Mesothelial cell of epicardium (in vitro differentiated cells): ENCODE measurements around the gene XRCC3. TPM values are rescaled to one million over a fixed set of nuclear protein-coding genes. Genes with fewer than 3 reads are reported as not detected.

Source experiments
- DNase-seq, 2 experiments: peaks; one replicate each; pipeline ENCODE4 v3.0.0; 2021; ENCODE audit warnings: low spot score in 2 of 2; ENCODE audit not compliant: unreplicated experiment in 2 of 2
- H3K27ac Mint-ChIP-seq: 2 replicates; pipeline ENCODE4 v1.8.0; 2021; ENCODE audit warnings: mixed read lengths
- H3K27me3 Mint-ChIP-seq: 2 replicates; pipeline ENCODE4 v1.8.0; 2021; ENCODE audit warnings: low read depth, mixed read lengths
- H3K36me3 Mint-ChIP-seq: 2 replicates; pipeline ENCODE4 v1.8.0; 2021; ENCODE audit warnings: mixed read lengths
- H3K4me1 Mint-ChIP-seq: 2 replicates; pipeline ENCODE4 v1.8.0; 2021; ENCODE audit warnings: mixed read lengths
- H3K4me3 Mint-ChIP-seq: 2 replicates; pipeline ENCODE4 v1.8.0; 2021; ENCODE audit warnings: mild to moderate bottlenecking, moderate library complexity, mixed read lengths
- H3K9me3 Mint-ChIP-seq: 2 replicates; pipeline ENCODE4 v1.8.0; 2021; ENCODE audit warnings: mixed read lengths
- CTCF ChIP-seq: fragments of 200-600 bp; sonication (generic); IDR thresholded peaks from one replicate; pipeline ENCODE4 v1.5.0; 2021; ENCODE audit warnings: antibody characterized with exemption; ENCODE audit not compliant: unreplicated experiment
- total RNA-seq: library from RNA; stranded (reverse); gene quantifications from 3 replicates; pipeline ENCODE4 v1.2.1, GENCODE V29; 2021

The XRCC3 gene
- total RNA-seq, 1 donor from 2014 or later: 19.7 TPM

GRCh38 chr14:103698380-103699260, 16.6 kb downstream of the XRCC3 start:
- Mint-ChIP-seq H3K9me3 (no peaks in the 10 kb centered on the region), H3K27me3 (no peaks in the 10 kb centered on the region), H3K4me1 (peaks cover 19% of the 10 kb centered on the region), H3K4me3 (no peak overlapping the region), H3K36me3 (peaks cover 15% of the 10 kb centered on the region), H3K27ac (no peak overlapping the region)
- TF ChIP-seq CTCF: no peak
- no peak for DNase-seq

DNA sequence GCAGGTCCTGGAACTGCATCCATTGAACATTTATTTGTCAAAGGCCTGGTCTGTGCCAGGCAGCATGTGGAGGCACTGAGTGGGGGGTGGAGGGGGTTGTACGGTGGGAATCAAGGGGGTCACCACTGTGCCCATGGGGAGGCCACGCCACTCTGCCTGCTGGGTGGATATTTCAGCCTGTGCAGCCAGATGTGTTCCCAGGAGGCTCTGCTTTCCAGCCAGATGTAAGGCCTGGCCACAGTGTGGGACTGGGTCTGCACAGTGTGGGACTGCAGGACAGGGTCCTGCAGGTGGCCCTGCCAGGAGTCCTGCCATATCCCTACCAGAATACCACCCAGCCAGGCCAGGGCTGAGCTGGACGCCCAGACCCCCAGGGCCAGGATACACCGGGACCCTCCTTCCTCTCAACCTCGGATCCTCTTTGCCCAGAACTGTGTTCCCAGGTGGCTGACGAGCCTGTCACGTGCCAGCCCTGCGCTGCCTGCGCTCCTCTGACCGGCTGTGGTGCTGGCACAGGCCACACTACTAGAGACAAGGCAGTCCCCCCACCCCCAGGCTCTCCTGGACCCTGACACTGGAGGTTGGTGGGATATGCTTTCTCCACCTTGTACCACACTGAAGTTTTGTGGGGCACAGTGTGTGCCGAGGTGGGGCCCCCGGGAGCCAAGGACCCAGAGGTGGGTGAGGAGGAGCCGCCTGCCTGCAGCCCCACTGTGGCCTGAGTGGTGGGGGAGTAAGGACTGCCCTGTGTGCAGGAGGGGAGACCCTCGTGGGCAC, 17.5 kb downstream of the XRCC3 start:
- peaks cover 19% of the 10 kb centered on the region for H3K4me1 Mint-ChIP-seq
- H3K4me3 Mint-ChIP-seq: no peak overlapping the region

GRCh38 chr14:103697206-103697602, 18.0 kb downstream of the XRCC3 start:
- TF ChIP-seq CTCF: no peak
- Mint-ChIP-seq H3K36me3 (peaks cover 6% of the 10 kb centered on the region), H3K4me1 (peaks cover 19% of the 10 kb centered on the region), H3K9me3 (no peaks in the 10 kb centered on the region), H3K27me3 (no peaks in the 10 kb centered on the region), H3K4me3 (no peak overlapping the region), H3K27ac (peak overlapping the region; percentile 86)
- DNase-seq: no peak

More for the DNA sequence above, 17.5 kb downstream of the XRCC3 start:
- no peaks in the 10 kb centered on the region for H3K27me3 Mint-ChIP-seq
- no peak for TF ChIP-seq CTCF
- no peak for DNase-seq
- no peaks in the 10 kb centered on the region for H3K9me3 Mint-ChIP-seq
- peak overlapping the region; percentile 86 for H3K27ac Mint-ChIP-seq
- peaks cover 10% of the 10 kb centered on the region for H3K36me3 Mint-ChIP-seq

DNA sequence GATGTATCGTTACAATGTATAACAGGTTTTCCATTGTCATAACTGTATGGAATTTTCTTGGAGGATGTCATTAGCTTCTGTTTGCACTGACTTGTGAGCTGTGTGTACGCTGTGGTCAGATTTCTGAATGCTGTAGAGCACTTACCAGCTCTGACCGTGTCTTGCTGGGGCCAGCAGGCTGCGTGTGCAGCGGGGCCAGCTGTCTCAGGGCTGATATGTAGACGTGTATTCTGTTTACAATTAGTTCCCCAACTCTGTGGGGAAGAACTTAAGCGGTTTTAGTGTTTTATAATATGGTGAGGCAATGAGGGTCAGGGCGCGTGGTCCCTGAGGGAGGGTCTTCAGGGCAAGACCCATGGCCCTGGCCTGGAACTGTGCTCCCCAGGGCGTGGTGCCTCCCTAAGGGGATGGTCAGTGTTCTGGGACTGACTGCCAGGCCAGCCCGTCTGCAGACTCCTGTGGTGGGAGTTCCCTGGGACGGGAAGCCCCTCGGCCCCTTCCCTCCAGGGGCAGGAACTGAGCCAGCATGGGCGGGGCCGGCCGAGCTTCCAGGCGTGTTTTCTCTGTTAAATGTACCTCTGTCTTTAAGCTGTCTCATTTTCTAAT, 18.7 kb downstream of the XRCC3 start:
- Mint-ChIP-seq H3K9me3 (no peaks in the 10 kb centered on the region), H3K4me1 (peaks cover 19% of the 10 kb centered on the region), H3K4me3 (no peak overlapping the region), H3K27me3 (no peaks in the 10 kb centered on the region), H3K36me3 (peaks cover 3% of the 10 kb centered on the region), H3K27ac (peak overlapping the region; percentile 86)
- DNase-seq: no peak
- TF ChIP-seq CTCF: no peak

DNA sequence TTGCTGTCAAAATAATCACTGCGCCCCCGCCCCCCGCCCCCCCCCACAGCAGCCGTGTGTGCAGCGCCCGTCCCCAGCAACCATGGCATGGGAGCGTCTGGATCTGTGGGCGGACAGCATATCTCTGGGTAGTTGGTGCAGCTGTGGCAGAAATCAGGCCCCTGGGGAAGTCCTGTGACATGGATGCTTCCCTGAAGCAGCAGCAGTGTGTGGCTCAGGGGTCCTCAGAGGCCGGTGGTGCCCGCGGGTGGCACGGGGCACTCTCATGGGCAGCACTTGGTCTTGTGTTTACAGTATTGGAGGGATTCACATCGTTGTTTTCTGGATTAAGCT, 19.2 kb downstream of the XRCC3 start:
- Mint-ChIP-seq H3K27ac (peak overlapping the region; percentile 86), H3K9me3 (no peaks in the 10 kb centered on the region), H3K4me3 (no peak overlapping the region), H3K4me1 (peaks cover 19% of the 10 kb centered on the region), H3K27me3 (no peaks in the 10 kb centered on the region), H3K36me3 (peaks cover 3% of the 10 kb centered on the region)
- TF ChIP-seq CTCF: no peak
- DNase-seq: no peak
